HG03175 (cell line): Measurements from ENCODE around the gene TIAM2.
"Not testable (repeated sequence)": the region's sequence is repeated elsewhere in the genome, so short reads cannot be mapped to it uniquely, and the experiment has no call there.

Experiments
- ATAC-seq: cut with Tn5 transposase; IDR thresholded peaks from one replicate; pipeline ENCODE4 v1.9.1; 2021; ENCODE audit warnings: mild to moderate bottlenecking, moderate library complexity; ENCODE audit not compliant: unreplicated experiment

The TIAM2 gene

DNA sequence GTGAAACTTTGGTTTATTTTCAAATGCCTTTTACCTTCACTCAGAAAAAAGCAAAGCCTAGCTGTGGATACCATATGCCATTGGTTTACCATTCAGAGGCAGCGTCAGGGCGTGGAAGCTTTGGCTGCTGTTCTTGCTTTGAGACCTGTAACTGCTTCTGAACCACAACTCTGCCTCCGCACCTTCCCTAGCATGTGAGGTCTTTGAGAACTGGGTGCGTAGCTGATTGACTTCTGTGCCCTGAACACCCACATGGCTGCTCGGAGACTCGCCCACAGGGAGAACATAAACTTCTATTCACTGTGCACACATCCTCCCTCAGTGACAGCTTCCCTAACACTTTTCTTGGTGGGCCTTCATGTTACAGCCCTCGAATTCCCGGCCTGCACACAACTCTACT lies 257.5 kb downstream of the TIAM2 start:
- ATAC-seq = no peak

DNA sequence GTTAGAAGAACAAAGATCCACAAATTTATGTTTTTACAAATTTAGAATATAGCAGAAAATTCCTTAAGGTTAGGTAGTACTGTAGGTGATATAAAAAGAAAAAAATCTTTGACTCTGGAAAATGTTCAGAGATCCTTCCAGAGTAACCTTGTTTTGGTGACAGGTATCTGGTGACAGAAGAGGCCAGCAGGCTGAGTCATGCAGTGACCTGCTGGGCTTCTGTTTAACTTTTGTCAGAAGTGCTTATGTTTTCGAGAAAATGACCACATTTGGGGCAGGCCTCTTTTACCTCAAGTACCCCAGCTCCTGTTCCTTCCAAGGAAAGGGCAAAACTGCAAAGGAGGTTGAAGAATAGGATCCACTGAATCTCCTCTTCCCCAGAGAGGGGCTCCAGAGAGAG lies 258.2 kb downstream of the TIAM2 start:
- ATAC-seq = no peak

DNA sequence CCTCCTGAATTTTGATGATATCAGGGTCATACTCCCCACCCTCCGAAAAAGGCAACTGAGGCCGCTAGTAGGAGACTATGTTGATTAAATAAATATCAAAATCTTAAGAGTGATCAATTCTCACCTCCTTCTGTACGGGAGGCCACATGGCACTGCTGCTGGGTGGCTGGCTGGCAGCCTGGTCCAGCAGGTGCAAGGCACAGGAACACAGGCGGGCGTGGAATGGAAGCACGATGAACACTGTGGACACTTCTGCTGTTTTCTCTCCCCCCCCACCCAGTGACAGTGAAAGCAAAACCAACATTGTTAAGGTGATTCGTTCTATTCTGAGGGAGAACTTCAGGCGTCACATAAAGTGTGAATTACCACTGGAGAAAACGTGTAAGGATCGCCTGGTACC lies 259.0 kb downstream of the TIAM2 start:
- ATAC-seq = no peak

DNA sequence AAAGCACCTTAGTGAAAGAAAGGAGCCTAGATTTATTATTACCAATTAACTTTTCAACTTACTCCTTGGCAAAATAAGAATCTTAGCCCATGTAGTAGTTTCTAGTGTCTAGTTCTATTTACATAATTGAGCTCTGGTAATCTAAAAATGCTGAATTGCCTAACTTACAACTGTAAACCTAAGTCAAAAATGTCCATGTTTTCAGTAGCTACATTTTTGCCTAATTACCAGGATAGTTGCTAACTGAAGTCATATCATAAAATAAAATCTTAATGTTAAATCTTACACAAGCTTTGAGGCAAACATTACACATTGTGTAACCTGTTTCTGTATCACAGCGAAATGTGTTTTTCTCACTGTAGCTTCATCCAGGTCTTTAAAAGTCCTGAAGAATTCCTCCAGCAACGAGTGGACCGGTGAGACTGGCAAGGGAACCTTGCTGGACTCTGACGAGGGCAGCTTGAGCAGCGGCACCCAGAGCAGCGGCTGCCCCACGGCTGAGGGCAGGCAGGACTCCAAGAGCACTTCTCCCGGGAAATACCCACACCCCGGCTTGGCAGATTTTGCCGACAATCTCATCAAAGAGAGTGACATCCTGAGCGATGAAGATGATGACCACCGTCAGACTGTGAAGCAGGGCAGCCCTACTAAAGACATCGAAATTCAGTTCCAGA lies 261.1 kb downstream of the TIAM2 start:
- ATAC-seq = no peak

DNA sequence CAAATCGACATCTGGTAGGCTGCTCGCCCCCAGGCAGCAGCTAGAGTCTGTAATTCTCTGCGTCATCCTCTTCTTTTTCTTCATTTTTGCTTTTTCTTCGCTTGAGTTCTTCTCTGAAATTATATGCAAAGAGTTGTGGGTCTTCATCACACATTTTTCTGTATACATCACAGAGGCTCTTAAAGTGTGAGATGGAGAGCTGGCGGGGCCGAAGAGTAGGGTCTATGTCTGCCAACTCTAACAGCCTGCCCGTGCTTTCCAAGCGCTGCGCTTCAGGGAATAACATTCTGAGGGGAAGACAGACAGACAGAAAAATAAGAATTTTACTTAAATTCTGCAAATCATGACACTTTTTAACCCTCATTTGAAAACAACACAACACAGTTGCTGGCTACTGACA lies 262.7 kb downstream of the TIAM2 start:
- ATAC-seq = no peak

DNA sequence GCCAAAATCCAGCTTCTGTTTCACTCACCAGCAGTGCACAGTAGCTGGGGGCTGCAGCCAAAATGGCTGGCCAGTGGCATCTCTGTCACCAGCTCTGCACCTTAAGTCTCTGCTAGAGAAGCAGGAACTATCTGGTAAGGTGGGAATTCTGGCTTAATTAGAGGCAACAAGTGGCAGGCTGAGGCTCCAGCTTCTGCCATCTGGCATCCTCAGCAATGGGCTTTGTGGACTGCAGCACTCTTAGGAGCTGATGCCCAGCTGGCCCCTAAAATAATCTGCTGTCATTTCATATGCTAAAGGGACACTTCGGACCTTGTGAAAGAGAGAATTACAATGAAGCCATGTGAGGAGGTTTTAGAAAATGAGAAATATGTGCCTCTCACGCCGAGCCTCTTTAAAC lies 264.1 kb downstream of the TIAM2 start:
- no peak for ATAC-seq

DNA sequence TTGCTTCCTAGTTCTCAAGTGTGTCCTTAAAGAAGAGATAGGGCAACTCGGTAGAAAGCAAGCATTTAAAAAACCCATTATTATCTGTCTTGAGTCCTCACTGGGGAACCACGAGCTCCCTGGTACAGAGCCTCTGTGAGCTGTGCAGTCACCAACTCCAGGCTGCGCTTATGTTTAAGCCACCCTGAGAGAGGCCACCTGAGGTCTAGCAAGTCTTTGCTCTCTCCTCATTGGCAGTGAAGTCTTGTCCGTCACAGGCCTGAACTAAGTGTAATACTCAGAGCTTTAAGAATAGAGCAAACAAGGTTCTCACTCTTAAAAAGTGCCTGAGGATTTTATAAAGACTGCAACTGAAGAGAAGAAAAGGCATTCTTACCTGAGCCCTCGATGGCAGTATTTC lies 264.8 kb downstream of the TIAM2 start:
- no peak for ATAC-seq

DNA sequence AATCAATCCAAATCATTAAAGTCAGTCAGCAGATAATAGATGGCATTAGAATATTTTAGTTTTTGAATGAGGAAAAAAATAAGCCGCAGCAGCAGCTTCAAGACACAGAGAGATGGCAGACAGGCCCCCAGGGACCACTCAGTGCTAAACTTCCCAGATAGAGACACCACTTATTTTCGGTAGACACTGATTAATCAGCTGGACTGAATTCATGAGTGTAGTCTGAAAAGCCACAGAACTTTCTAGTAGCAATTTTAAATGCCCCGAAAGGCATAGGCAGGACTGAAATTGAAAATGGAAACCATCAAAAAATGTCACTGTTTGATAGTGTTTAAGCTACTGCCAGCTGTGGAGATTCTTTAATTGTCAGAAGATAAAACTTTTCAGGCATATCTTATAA lies 265.6 kb downstream of the TIAM2 start:
- peak; percentile 51 for ATAC-seq

DNA sequence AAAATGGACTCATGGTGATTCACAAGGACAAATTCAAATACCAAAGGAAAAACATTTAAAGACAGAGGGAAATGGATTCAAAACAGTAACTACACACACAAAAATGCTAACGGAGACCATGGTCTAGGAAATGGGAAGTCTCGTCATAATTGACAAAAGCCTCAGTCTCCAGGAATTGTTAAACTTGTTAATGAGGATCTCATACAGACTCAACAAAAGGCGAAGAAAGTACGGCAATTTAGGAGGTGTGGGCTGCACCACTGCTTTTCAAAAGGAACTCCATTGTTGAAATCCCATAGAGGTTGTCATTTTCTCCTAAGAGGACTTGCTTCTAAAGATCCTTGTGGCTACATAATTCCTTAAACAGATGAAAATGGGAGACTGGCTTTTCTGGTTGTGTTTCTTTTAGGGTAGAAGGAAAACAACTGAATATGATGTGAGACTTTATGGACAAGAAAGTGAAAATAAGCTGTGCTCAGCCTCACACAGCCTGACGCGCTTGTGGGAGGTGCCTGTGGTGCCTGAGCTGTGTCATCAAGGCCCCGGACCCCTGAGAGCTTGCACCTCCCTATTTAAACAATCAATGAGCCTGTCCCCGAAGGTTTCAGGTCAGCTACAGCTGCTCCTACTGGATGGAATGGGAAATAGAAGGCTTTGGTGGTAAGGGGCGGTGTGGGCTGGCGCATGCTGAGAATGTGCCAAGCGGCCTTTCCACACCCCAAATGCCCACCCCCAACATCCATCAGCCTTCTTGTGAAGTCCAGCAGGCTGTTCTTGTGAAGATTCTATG lies 266.2 kb downstream of the TIAM2 start:
- ATAC-seq = no peak

DNA sequence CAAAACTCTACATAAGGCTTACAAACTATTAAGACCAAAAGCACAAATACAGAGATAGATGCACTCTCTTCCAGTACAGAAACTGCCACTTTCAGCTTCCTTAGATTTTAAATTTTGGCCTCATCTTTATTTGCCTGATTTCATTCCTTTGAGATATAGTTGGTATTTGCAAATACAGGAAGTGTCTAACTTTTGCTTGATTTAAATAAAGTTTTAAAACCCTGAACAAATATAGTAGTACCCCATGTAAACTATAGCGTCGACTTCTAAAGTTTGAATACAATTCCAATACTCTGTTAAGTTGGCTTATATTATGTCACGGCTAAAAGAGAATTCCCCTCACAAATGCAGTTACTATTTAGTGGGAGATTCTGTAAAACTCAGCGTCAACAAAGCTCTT lies 267.5 kb downstream of the TIAM2 start:
- no peak for ATAC-seq

DNA sequence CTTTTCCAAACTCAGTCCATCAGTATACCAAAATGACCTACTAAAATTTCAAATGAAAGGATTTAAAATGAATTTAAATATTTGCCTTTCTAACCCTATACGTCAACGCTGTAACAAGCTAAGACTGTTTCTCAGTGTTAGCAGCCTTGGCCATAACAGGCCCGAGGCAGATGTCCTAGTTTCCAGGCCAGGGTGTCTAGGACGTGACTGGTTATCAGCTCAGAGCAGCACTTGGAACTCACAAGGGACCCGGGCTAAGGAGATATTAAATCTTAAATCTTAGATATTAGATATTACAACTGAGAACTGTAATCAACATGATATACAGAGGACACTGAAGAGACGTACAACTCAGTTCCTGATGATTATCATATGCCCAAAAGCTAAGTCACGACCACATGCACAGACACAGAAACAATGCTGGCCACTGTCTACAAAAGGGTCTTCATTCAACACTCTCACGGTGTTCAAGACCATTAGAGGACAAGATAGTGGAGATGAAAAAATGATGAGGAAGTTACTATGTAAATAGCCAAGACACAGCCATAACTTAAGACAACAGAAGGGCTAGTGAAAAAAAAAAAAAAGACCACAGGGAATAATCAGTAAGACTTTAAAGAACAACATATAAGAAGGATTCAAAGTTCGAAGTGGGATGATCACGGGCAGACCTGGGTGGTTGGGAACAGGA lies 268.4 kb downstream of the TIAM2 start, which contains the start of gene CLDN20:
TSS of gene CLDN20 (plus strand) at position 641 of the 691 bp plus-strand sequence. CDS start 11,707 bp downstream, outside the sequence.
- no peak for ATAC-seq

DNA sequence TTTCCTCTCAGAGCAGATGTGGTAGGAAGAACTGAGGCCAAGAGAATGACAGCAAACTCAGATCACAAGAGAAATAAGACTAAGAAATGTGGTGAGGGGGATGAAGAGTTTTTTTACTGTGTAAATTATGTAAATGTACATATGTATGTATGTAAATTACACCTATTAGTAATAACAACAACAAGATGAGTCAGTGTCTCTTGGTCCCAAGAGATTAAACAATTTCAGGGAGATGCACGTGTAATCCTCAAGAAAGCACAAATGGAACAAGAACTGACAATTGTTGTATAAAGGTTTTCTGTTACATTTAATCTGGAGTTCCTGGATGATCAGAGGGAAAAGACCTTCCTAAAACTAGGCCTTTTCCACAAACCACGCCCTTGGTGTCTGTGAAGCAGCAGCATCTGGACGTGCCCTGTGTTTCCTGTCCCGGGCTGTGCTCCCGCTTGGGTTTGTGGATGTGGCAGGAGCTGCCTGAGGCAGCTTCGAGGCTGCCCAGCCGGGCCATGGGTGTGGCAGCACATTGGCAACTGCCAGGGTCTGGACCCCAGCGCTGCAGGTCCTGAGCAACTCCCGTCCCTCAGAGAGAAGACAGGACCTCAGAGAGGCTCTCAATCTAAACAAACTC lies 269.7 kb downstream of the TIAM2 start:
- no peak for ATAC-seq

DNA sequence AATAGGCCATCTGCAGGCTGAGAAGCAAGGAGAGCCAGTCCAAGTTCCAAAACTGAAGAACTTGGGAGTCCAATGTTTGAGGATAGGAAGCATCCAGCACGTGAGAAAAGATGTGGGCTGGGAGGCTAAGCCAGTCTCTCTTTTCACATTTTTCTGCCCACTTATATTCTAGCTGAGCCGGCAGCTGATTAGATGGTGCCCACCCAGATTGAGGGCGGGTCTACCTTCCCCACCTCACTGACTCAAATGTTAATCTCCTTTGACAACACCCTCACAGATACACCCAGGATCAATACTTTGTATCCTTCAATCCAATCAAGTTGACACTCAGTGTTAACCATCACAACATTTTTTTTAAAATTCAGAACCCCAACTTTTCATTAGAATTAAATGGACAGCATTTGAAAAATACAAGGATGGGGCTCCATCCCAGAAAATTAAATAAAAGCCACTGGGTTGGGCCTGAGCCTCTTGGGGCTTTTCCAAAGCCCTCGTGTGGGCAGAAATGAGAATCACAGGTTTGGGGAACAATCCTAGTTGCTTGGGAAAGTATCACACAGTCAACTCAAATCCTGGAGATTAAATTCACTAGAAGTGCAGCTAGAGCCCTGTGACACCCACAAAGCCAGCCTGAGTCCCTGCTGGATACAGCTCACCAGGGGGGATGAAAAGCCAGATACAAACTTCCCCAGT lies 270.9 kb downstream of the TIAM2 start:
- no peak for ATAC-seq

DNA sequence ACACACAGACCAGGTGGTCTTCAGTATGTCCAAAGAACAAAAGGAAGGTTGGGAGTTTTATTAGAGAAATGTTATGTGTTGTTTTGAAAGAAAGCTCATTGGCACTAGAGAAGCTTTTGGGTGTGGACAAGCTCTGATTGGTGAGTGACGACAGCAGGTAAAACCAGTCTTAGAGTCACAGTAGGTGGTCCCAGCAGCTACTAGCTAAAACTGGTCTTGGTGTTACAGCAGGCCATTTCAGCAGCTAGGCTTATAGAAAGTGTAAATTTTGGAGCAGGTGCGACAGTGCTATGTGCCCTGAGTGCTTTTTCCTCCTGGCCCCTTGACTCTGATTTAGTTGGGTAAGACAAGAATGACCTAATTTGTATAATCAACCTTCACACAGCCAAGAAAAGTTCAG lies 272.3 kb downstream of the TIAM2 start:
- no peak for ATAC-seq

DNA sequence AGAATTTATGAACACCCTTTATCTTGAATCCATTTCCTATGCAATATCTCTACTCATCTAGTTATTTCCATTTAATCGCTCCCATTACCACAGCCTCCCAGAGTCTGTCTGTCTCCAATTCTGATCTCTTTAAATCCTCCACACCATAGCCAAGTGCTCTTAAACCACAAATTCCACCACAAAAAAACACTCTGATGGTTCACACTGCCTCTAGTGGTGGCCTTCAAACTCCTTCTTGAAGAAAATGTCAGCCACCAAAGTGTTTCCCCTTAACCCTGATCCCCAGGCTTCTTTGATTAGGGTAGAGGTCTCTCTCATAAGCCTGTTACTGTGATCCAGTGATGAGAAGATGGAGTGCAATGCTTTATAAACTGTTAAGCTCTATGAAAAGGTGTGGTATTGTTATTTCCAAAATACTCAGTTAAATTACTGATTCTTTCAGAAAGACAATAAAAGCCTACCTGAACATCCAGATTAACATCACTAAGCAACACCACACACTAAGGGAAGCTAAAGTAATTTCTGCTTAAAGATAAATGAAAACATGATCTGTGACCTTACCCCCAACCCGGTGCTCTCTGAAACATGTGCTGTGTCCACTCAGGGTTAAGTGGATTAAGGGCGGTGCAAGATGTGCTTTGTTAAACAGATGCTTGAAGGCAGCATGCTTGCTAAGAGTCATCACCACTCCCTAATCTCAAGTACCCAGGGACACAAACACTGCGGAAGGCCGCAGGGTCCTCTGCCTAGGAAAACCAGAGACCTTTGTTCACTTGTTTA lies 273.2 kb downstream of the TIAM2 start:
- ATAC-seq = not testable (repeated sequence)

DNA sequence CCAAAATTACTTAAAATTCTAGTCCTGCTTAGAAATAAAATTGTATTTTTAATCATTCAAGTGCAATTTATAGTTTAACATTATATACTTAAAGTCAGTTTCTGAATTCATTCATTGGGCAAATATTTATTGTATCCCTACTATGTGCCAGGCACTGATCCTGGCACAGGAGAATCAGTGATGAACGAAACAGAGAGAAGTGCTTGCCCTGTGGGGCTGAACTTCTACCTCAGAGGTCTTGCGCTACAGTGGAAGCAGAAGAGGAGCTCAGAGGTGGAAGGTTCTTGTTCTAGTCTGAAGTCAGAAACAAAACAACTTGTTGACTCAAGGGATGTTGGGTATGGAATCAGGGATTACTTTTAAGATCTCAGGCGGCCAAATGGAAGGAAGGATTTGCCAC lies 274.6 kb downstream of the TIAM2 start:
- ATAC-seq = no peak

DNA sequence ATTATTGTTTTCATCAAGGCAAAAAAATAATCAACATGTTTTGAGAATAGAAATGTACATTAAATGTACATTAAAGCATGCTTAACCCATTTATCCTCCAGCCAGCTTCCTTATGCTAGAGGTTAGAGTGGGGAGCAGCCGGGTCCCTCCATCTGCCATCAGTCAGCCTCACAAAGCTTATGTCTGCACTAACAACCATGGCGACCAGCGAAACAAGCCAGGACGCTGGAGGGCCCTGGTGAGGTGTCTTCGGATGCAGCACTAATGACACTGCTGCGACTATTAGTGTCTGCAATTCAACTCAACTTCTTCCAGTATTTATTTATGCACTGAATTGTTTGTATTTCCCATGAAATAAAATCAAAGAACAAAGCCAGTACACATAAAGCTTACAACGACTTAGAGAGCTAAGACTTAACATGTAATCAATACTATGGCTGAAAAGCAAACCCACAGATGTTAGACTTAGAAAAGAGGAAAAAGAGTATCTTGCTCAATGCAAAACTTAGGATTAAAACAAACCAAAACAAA lies 275.5 kb downstream of the TIAM2 start:
- ATAC-seq = no peak

DNA sequence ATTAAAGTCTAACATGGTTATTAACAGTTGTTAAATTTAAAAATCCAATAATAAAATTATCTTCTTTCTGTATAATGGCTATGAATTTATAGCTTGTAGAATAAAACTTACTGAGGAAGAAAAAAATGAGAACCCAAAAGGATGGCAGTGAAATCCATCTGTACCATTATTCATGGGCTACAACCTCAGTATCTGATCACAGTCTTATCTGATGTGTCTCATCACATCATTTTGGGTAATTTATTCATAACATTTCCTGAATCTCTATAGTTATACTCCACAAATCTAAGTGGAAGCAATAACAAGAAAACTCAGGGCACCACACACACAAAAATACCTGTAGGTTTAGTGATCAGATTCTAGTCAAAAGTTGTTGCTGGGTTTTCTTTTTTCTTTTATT lies 276.0 kb downstream of the TIAM2 start:
- ATAC-seq = no peak

DNA sequence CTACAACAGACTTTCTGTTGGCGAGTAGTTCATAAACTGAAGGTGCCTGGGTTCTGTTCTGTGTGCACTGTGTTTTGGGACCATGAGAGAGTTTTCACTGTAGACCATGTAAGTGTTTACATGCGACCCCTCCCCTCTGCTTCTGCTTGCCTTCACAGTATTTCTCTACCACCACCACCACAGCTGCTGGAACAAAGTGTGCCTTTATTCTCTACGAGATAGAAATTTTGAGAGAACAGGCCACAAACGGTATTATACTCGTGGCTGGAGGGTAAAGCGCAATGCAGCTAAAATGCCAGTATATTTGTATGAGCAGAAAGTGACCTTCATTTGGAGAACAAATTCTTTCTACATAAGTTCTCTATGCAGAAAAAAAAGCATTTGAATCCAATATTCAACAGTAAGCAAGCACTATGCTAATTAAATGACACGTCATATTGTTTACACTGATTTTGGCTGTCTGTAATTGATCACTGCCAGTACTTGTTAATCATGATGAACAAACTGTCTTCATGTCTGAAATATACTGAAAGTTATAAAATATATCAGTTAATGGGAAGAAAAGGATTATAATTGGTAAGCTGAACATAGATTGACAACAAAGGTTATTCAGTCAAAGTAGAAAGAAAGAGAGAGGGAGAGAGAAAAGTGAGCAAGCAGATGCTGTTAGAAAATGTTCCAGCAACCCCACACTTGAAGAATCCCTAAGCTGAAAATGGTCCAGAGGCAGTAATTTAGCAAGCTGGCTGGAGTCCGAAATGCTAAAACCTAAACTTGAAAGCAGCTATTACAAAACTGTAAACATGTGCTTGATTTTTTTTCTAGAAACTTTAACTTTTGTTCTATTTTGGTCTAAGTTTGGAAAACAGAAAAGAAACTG lies 277.5 kb downstream of the TIAM2 start:
- ATAC-seq = no peak
